Mesendoderm (in vitro differentiated cells): ENCODE results near the gene NR3C1.

Experiments
- DNase-seq: peaks from one replicate; pipeline ENCODE4 v3.0.0; 2013
- H2AK5ac ChIP-seq: 2 replicates; pipeline ENCODE4 v1.6.1; 2013; ENCODE audit warnings: low read length, inconsistent platforms
- H2BK120ac ChIP-seq: 2 replicates; pipeline ENCODE4 v1.6.1; 2013; ENCODE audit warnings: low read depth, mild to moderate bottlenecking, low read length, moderate library complexity, mixed read lengths
- H2BK15ac ChIP-seq: replicated peaks from 2 replicates; pipeline ENCODE4 v1.6.1; 2013; ENCODE audit warnings: low read depth, mild to moderate bottlenecking, moderate library complexity
- H2BK5ac ChIP-seq: 2 replicates; pipeline ENCODE4 v1.6.1; 2013; ENCODE audit warnings: low read length, inconsistent platforms
- H3K18ac ChIP-seq: 2 replicates; pipeline ENCODE4 v1.6.1; 2013; ENCODE audit warnings: mild to moderate bottlenecking, low read length, mixed read lengths
- H3K23ac ChIP-seq: one replicate; pipeline ENCODE4 v1.6.1; 2013; ENCODE audit warnings: low read length
- H3K27ac ChIP-seq: 2 replicates; pipeline ENCODE4 v1.5.1; 2013; ENCODE audit warnings: low read depth, mild to moderate bottlenecking, inconsistent platforms, low read length, moderate library complexity
- H3K27me3 ChIP-seq: 2 replicates; pipeline ENCODE4 v1.6.1; 2013; ENCODE audit warnings: low read length, control low read depth, mild to moderate bottlenecking, inconsistent platforms; ENCODE audit not compliant: insufficient read depth, poor library complexity
- H3K36me3 ChIP-seq: 2 replicates; pipeline ENCODE4 v1.6.1; 2013; ENCODE audit warnings: low read length, inconsistent platforms; ENCODE audit not compliant: control insufficient read depth, insufficient read depth
- H3K4ac ChIP-seq: one replicate; pipeline ENCODE4 v1.6.1; 2013; ENCODE audit warnings: low read depth, mild to moderate bottlenecking, low read length, moderate library complexity
- H3K4me1 ChIP-seq: 2 replicates; pipeline ENCODE4 v1.6.1; 2013; ENCODE audit warnings: low read depth, low read length, inconsistent platforms; ENCODE audit not compliant: control insufficient read depth
- H3K4me2 ChIP-seq: 2 replicates; pipeline ENCODE4 v1.6.1; 2013; ENCODE audit warnings: low read length
- H3K4me3 ChIP-seq: 2 replicates; pipeline ENCODE4 v1.5.1; 2013; ENCODE audit warnings: mild to moderate bottlenecking, low read length
- H3K56ac ChIP-seq: one replicate; pipeline ENCODE4 v1.6.1; 2013; ENCODE audit warnings: low read length
- H3K79me1 ChIP-seq: 2 replicates; pipeline ENCODE4 v1.6.1; 2013; ENCODE audit warnings: low read length, inconsistent platforms
- H3K79me2 ChIP-seq: 2 replicates; pipeline ENCODE4 v1.6.1; 2013; ENCODE audit warnings: mild to moderate bottlenecking, low read length; ENCODE audit not compliant: control insufficient read depth, insufficient read depth
- H3K9ac ChIP-seq: 2 replicates; pipeline ENCODE4 v1.6.1; 2013; ENCODE audit warnings: low read length, inconsistent platforms
- H4K5ac ChIP-seq: one replicate; pipeline ENCODE4 v1.6.1; 2013; ENCODE audit warnings: low read length
- H4K8ac ChIP-seq: one replicate; pipeline ENCODE4 v1.6.1; 2013; ENCODE audit warnings: low read depth, mild to moderate bottlenecking, control low read depth, low read length, moderate library complexity
- WGBS: extraction: QIAGEN DNeasy Blood & Tissue Kit; methylation state at CpG from one replicate; pipeline ENCODE4 v1.1.7; 2013; ENCODE audit warnings: low lambda C conversion rate, missing lambda C conversion rate; ENCODE audit not compliant: insufficient coverage; ENCODE audit errors: extremely low coverage; 5-methylcytosine and 5-hydroxymethylcytosine counted together

The NR3C1 gene

GRCh38 chr5:143435210-143435657 lies 31.7 kb upstream of the NR3C1 start:
- Histone ChIP-seq H2BK5ac (no peak overlapping the region), H3K79me1 (no peaks in the 10 kb centered on the region), H2BK15ac (no peak overlapping the region), H3K27ac (no peak overlapping the region), H3K9ac (no peak overlapping the region), H3K4me2 (no peak overlapping the region), H2AK5ac (no peak overlapping the region), H3K4ac (no peak overlapping the region), H4K5ac (no peak overlapping the region), H3K18ac (no peak overlapping the region), H3K56ac (no peak overlapping the region), H2BK120ac (no peak overlapping the region), H3K23ac (no peak overlapping the region), H4K8ac (no peak overlapping the region), H3K4me3 (no peak overlapping the region), H3K79me2 (no peaks in the 10 kb centered on the region), H3K27me3 (no peaks in the 10 kb centered on the region), H3K4me1 (no peaks in the 10 kb centered on the region), H3K36me3 (no peaks in the 10 kb centered on the region)
- DNase-seq = peak; percentile 14
- no CpG with 5 or more reads among the region's 6 CpGs for WGBS

GRCh38 chr5:143434261-143435209 lies 31.0 kb upstream of the NR3C1 start:
- H3K9ac ChIP-seq = no peak overlapping the region
- no peak overlapping the region for H2BK120ac ChIP-seq
- no peak overlapping the region for H3K4me2 ChIP-seq
- no peak overlapping the region for H2BK15ac ChIP-seq
- no peak overlapping the region for H3K4me3 ChIP-seq
- H3K27me3 ChIP-seq = no peaks in the 10 kb centered on the region
- H4K5ac ChIP-seq = no peak overlapping the region
- H3K4ac ChIP-seq = no peak overlapping the region
- H3K79me2 ChIP-seq = no peaks in the 10 kb centered on the region
- no peak overlapping the region for H3K27ac ChIP-seq
- no peaks in the 10 kb centered on the region for H3K36me3 ChIP-seq
- no peaks in the 10 kb centered on the region for H3K79me1 ChIP-seq
- no peak overlapping the region for H2BK5ac ChIP-seq
- no peak for DNase-seq
- WGBS = no CpG with 5 or more reads among the region's 7 CpGs
- H3K23ac ChIP-seq = no peak overlapping the region
- no peak overlapping the region for H3K18ac ChIP-seq
- H2AK5ac ChIP-seq = no peak overlapping the region
- no peaks in the 10 kb centered on the region for H3K4me1 ChIP-seq
- no peak overlapping the region for H4K8ac ChIP-seq
- H3K56ac ChIP-seq = no peak overlapping the region

- no peak for DNase-seq
- Histone ChIP-seq H2BK120ac (no peak overlapping the region), H4K8ac (no peak overlapping the region), H3K9ac (no peak overlapping the region), H3K27ac (no peak overlapping the region), H2BK5ac (no peak overlapping the region), H3K18ac (no peak overlapping the region), H3K36me3 (no peaks in the 10 kb centered on the region), H4K5ac (no peak overlapping the region), H3K4me1 (no peaks in the 10 kb centered on the region), H3K4me3 (no peak overlapping the region), H3K79me1 (no peaks in the 10 kb centered on the region), H2AK5ac (no peak overlapping the region), H2BK15ac (no peak overlapping the region), H3K23ac (no peak overlapping the region), H3K56ac (no peak overlapping the region), H3K27me3 (no peaks in the 10 kb centered on the region), H3K4me2 (no peak overlapping the region), H3K79me2 (no peaks in the 10 kb centered on the region), H3K4ac (no peak overlapping the region)
- WGBS = no CpG with 5 or more reads among the region's 2 CpGs
These were observed 30.2 kb upstream of the NR3C1 start for GRCh38 chr5:143433670-143434069.

- Histone ChIP-seq H3K4me3 (no peak overlapping the region), H3K4me2 (no peak overlapping the region), H3K27ac (no peak overlapping the region), H3K23ac (no peak overlapping the region), H2BK120ac (no peak overlapping the region), H3K56ac (no peak overlapping the region), H2BK5ac (no peak overlapping the region), H2BK15ac (no peak overlapping the region), H2AK5ac (no peak overlapping the region), H3K36me3 (no peaks in the 10 kb centered on the region), H3K4ac (no peak overlapping the region), H3K27me3 (no peaks in the 10 kb centered on the region), H3K79me2 (no peaks in the 10 kb centered on the region), H3K9ac (no peak overlapping the region), H3K18ac (no peak overlapping the region), H4K5ac (no peak overlapping the region), H4K8ac (no peak overlapping the region), H3K4me1 (no peaks in the 10 kb centered on the region), H3K79me1 (no peaks in the 10 kb centered on the region)
- DNase-seq = no peak
- WGBS = no CpG with 5 or more reads among the region's 7 CpGs
These were observed 29.3 kb upstream of the NR3C1 start for GRCh38 chr5:143432658-143433239.

- Histone ChIP-seq H3K79me1 (no peaks in the 10 kb centered on the region), H3K4me3 (no peak overlapping the region), H4K8ac (no peak overlapping the region), H3K4me1 (no peaks in the 10 kb centered on the region), H3K27me3 (no peaks in the 10 kb centered on the region), H3K4me2 (no peak overlapping the region), H2BK15ac (no peak overlapping the region), H3K27ac (no peak overlapping the region), H2AK5ac (no peak overlapping the region), H3K56ac (no peak overlapping the region), H2BK5ac (no peak overlapping the region), H4K5ac (no peak overlapping the region), H3K23ac (no peak overlapping the region), H3K4ac (no peak overlapping the region), H2BK120ac (no peak overlapping the region), H3K36me3 (no peaks in the 10 kb centered on the region), H3K18ac (no peak overlapping the region), H3K9ac (no peak overlapping the region), H3K79me2 (no peaks in the 10 kb centered on the region)
- no peak for DNase-seq
- WGBS = no CpG with 5 or more reads among the region's 2 CpGs
These were observed 28.3 kb upstream of the NR3C1 start for GRCh38 chr5:143431789-143432188.
